Measurements from ENCODE around the gene ITPKB.

ITPKB gene

GRCh38 chr1:226686440-226687425 lies 52.3 kb downstream of the ITPKB start:
- no peak for DNase-seq (ENCODE audit: low read depth in 1 of 2, low spot score in 1 of 2)

- DNase-seq (ENCODE audit: low read depth in 1 of 2, low spot score in 1 of 2), result no peak
Measured at GRCh38 chr1:226685196-226685820, 53.8 kb downstream of the ITPKB start.

- DNase-seq (ENCODE audit: low read depth in 1 of 2, low spot score in 1 of 2), result no peak
Measured at GRCh38 chr1:226684026-226684425, 55.1 kb downstream of the ITPKB start.

GRCh38 chr1:226682871-226683814 lies 55.9 kb downstream of the ITPKB start:
- DNase-seq (ENCODE audit: low read depth in 1 of 2, low spot score in 1 of 2), result no peak

GRCh38 chr1:226681652-226682493 lies 57.2 kb downstream of the ITPKB start:
- no peak for DNase-seq (ENCODE audit: low read depth in 1 of 2, low spot score in 1 of 2)

GRCh38 chr1:226680653-226681052 lies 58.4 kb downstream of the ITPKB start:
- no peak for DNase-seq (ENCODE audit: low read depth in 1 of 2, low spot score in 1 of 2)

- peak; percentile 67 to 71 for DNase-seq (ENCODE audit: low read depth in 1 of 2, low spot score in 1 of 2)
Measured at GRCh38 chr1:226679853-226680516, 59.1 kb downstream of the ITPKB start.

GRCh38 chr1:226679262-226679661 lies 59.8 kb downstream of the ITPKB start:
- DNase-seq (ENCODE audit: low read depth in 1 of 2, low spot score in 1 of 2), result no peak

- DNase-seq (ENCODE audit: low read depth in 1 of 2, low spot score in 1 of 2), result no peak
Measured at GRCh38 chr1:226678701-226679100, 60.4 kb downstream of the ITPKB start.

GRCh38 chr1:226678251-226678650 lies 60.8 kb downstream of the ITPKB start:
- no peak for DNase-seq (ENCODE audit: low read depth in 1 of 2, low spot score in 1 of 2)

GRCh38 chr1:226677027-226678020 lies 61.8 kb downstream of the ITPKB start:
- DNase-seq (ENCODE audit: low read depth in 1 of 2, low spot score in 1 of 2), result peak; percentile 51 to 53

- DNase-seq (ENCODE audit: low read depth in 1 of 2, low spot score in 1 of 2), result no peak
Measured at GRCh38 chr1:226676381-226676780, 62.7 kb downstream of the ITPKB start.

- DNase-seq (ENCODE audit: low read depth in 1 of 2, low spot score in 1 of 2), result no peak
Measured at GRCh38 chr1:226675715-226676357, 63.2 kb downstream of the ITPKB start.

- DNase-seq (ENCODE audit: low read depth in 1 of 2, low spot score in 1 of 2), result peak in 1 of 2 donors; percentile 58
Measured at GRCh38 chr1:226674892-226675714, 64.0 kb downstream of the ITPKB start.

- no peak for DNase-seq (ENCODE audit: low read depth in 1 of 2, low spot score in 1 of 2)
Measured at GRCh38 chr1:226672339-226672762, 66.7 kb downstream of the ITPKB start.

GRCh38 chr1:226671277-226671676 lies 67.8 kb downstream of the ITPKB start:
- no peak for DNase-seq (ENCODE audit: low read depth in 1 of 2, low spot score in 1 of 2)

- DNase-seq (ENCODE audit: low read depth in 1 of 2, low spot score in 1 of 2), result no peak
Measured at GRCh38 chr1:226670073-226670472, 69.0 kb downstream of the ITPKB start.
